ENCODE data around the gene FBLN1. TPM values are rescaled to one million over a fixed set of nuclear protein-coding genes. Genes with fewer than 3 reads are reported as not detected.
"Not testable (repeated sequence)": the region's sequence is repeated elsewhere in the genome, so short reads cannot be mapped to it uniquely, and the experiment has no call there.

FBLN1 gene
- total RNA-seq, 1 donor from 2014 or later, result 271 TPM

GRCh38 chr22:45456811-45457210 is 45.9 kb upstream of the FBLN1 start:
- DNase-seq (ENCODE audit: extremely low spot score, unreplicated experiment), result no peak
- Mint-ChIP-seq H3K9me3 (no peaks in the 10 kb centered on the region), H3K27me3 (peaks cover 6% of the 10 kb centered on the region), H3K36me3 (no peaks in the 10 kb centered on the region), H3K4me3 (no peak overlapping the region), H3K4me1 (ENCODE audit: unreplicated experiment) (peaks cover 52% of the 10 kb centered on the region), H3K27ac (no peak overlapping the region)
- no peak for TF ChIP-seq CTCF (conservative IDR thresholded peaks at IDR 0.05)

- DNase-seq (ENCODE audit: extremely low spot score, unreplicated experiment), result no peak
- no peaks in the 10 kb centered on the region for H3K9me3 Mint-ChIP-seq
- H3K4me3 Mint-ChIP-seq, result no peak overlapping the region
- H3K27ac Mint-ChIP-seq, result no peak overlapping the region
- H3K4me1 Mint-ChIP-seq (ENCODE audit: unreplicated experiment), result peaks cover 44% of the 10 kb centered on the region
- H3K27me3 Mint-ChIP-seq, result no peaks in the 10 kb centered on the region
- no peaks in the 10 kb centered on the region for H3K36me3 Mint-ChIP-seq
- TF ChIP-seq CTCF (conservative IDR thresholded peaks at IDR 0.05), result no peak
These were observed 44.2 kb upstream of the FBLN1 start for GRCh38 chr22:45458532-45458931.

GRCh38 chr22:45459235-45459634 is 43.4 kb upstream of the FBLN1 start:
- H3K27ac Mint-ChIP-seq, result no peak overlapping the region
- H3K9me3 Mint-ChIP-seq, result no peaks in the 10 kb centered on the region
- no peak overlapping the region for H3K4me3 Mint-ChIP-seq
- peaks cover 41% of the 10 kb centered on the region for H3K4me1 Mint-ChIP-seq (ENCODE audit: unreplicated experiment)
- H3K36me3 Mint-ChIP-seq, result peaks cover 2% of the 10 kb centered on the region
- H3K27me3 Mint-ChIP-seq, result no peaks in the 10 kb centered on the region
- no peak for TF ChIP-seq CTCF (conservative IDR thresholded peaks at IDR 0.05)
- DNase-seq (ENCODE audit: extremely low spot score, unreplicated experiment), result no peak

GRCh38 chr22:45460288-45461109 is 42.2 kb upstream of the FBLN1 start:
- Mint-ChIP-seq H3K36me3 (peaks cover 5% of the 10 kb centered on the region), H3K27ac (peak overlapping the region; percentile 14), H3K4me3 (peak overlapping the region; percentile 25), H3K27me3 (no peaks in the 10 kb centered on the region), H3K9me3 (no peaks in the 10 kb centered on the region), H3K4me1 (ENCODE audit: unreplicated experiment) (peaks cover 30% of the 10 kb centered on the region)
- TF ChIP-seq CTCF (conservative IDR thresholded peaks at IDR 0.05), result no peak
- no peak for DNase-seq (ENCODE audit: extremely low spot score, unreplicated experiment)

GRCh38 chr22:45462034-45462655 is 40.5 kb upstream of the FBLN1 start:
- Mint-ChIP-seq H3K9me3 (no peaks in the 10 kb centered on the region), H3K27me3 (no peaks in the 10 kb centered on the region), H3K4me3 (no peak overlapping the region), H3K27ac (no peak overlapping the region), H3K36me3 (peaks cover 5% of the 10 kb centered on the region), H3K4me1 (ENCODE audit: unreplicated experiment) (peaks cover 20% of the 10 kb centered on the region)
- DNase-seq (ENCODE audit: extremely low spot score, unreplicated experiment), result no peak
- TF ChIP-seq CTCF (conservative IDR thresholded peaks at IDR 0.05), result peak; percentile 56

- not testable (repeated sequence) for H3K27me3 Mint-ChIP-seq; DNase-seq (ENCODE audit: extremely low spot score, unreplicated experiment); H3K27ac Mint-ChIP-seq; H3K36me3 Mint-ChIP-seq; H3K4me3 Mint-ChIP-seq; H3K9me3 Mint-ChIP-seq
- H3K4me1 Mint-ChIP-seq (ENCODE audit: unreplicated experiment), result peaks cover 15% of the 10 kb centered on the region
These were observed 39.0 kb upstream of the FBLN1 start for GRCh38 chr22:45463691-45464090.

Data from type B pancreatic cell (in vitro differentiated cells).